ENCODE measurements around the gene ENPP6.

ENPP6 gene

GRCh38 chr4:184169225-184169867 is 48.3 kb downstream of the ENPP6 start:
- no peak for TF ChIP-seq CTCF (IDR thresholded peaks at IDR 0.05)

GRCh38 chr4:184168406-184169019 is 49.2 kb downstream of the ENPP6 start:
- no peaks in the 10 kb centered on the region for H3K9me3 ChIP-seq
- no peaks in the 10 kb centered on the region for H3K36me3 ChIP-seq
- H3K4me1 ChIP-seq: peaks cover 0 to 11% (median 6%) of the 10 kb centered on the region in 4 donors
- no peak overlapping the region for H3K4me3 ChIP-seq
- peak; percentile 63 to 79 for DNase-seq
- H3K27ac ChIP-seq: no peak overlapping the region
- TF ChIP-seq CTCF (IDR thresholded peaks at IDR 0.05): peak; percentile 87 to 97
- H3K27me3 ChIP-seq: peaks cover 0 to 36% of the 10 kb centered on the region in 2 donors
- intact Hi-C loops (cut with DNase I; ENCODE audit: low total_unique reads): no loop called here

More at GRCh38 chr4:184169225-184169867, 48.3 kb downstream of the ENPP6 start:
- Histone ChIP-seq H3K27me3 (peaks cover 0 to 31% of the 10 kb centered on the region in 2 donors), H3K4me1 (peaks cover 0 to 11% (median 6%) of the 10 kb centered on the region in 4 donors), H3K9me3 (no peaks in the 10 kb centered on the region), H3K27ac (no peak overlapping the region), H3K4me3 (no peak overlapping the region), H3K36me3 (no peaks in the 10 kb centered on the region)
- DNase-seq: no peak
- intact Hi-C loops (cut with DNase I; ENCODE audit: low total_unique reads): no loop called here

GRCh38 chr4:184167576-184167975 is 50.1 kb downstream of the ENPP6 start:
- Histone ChIP-seq H3K27me3 (peaks cover 0 to 36% of the 10 kb centered on the region in 2 donors), H3K27ac (no peak overlapping the region)
- intact Hi-C loops (cut with DNase I; ENCODE audit: low total_unique reads): loop anchor here (2.0 kb wide), 1 partner anchor 327 kb away; no protein-coding TSS in a partner anchor

GRCh38 chr4:184166736-184167135 is 50.9 kb downstream of the ENPP6 start:
- Histone ChIP-seq H3K4me1 (peaks cover 0 to 11% (median 6%) of the 10 kb centered on the region in 4 donors), H3K36me3 (no peaks in the 10 kb centered on the region), H3K9me3 (no peaks in the 10 kb centered on the region), H3K4me3 (no peak overlapping the region), H3K27ac (no peak overlapping the region), H3K27me3 (peaks cover 0 to 36% of the 10 kb centered on the region in 2 donors)
- intact Hi-C loops (cut with DNase I; ENCODE audit: low total_unique reads): loop anchor here (2.0 kb wide), 1 partner anchor 326 kb away; no protein-coding TSS in a partner anchor
- DNase-seq: no peak
- no peak for TF ChIP-seq CTCF (IDR thresholded peaks at IDR 0.05)

More at GRCh38 chr4:184167576-184167975, 50.1 kb downstream of the ENPP6 start:
- TF ChIP-seq CTCF (IDR thresholded peaks at IDR 0.05): no peak
- H3K36me3 ChIP-seq: no peaks in the 10 kb centered on the region
- H3K4me1 ChIP-seq: peaks cover 0 to 11% (median 6%) of the 10 kb centered on the region in 4 donors
- DNase-seq: no peak
- no peaks in the 10 kb centered on the region for H3K9me3 ChIP-seq
- H3K4me3 ChIP-seq: no peak overlapping the region

- Histone ChIP-seq H3K4me1 (peaks cover 0 to 11% (median 6%) of the 10 kb centered on the region in 4 donors), H3K36me3 (no peaks in the 10 kb centered on the region), H3K27ac (no peak overlapping the region), H3K4me3 (no peak overlapping the region), H3K27me3 (peaks cover 0 to 39% of the 10 kb centered on the region in 2 donors), H3K9me3 (no peaks in the 10 kb centered on the region)
- DNase-seq: no peak
- intact Hi-C loops (cut with DNase I; ENCODE audit: low total_unique reads): no loop called here
- TF ChIP-seq CTCF (IDR thresholded peaks at IDR 0.05): no peak
Measured at GRCh38 chr4:184165291-184165690, 52.4 kb downstream of the ENPP6 start.

All from tibial artery (tissue), 4 donors.